ENCODE measurements around the gene ZNF480. TPM values are rescaled to one million over a fixed set of nuclear protein-coding genes. Genes with fewer than 3 reads are reported as not detected.
"Not testable (repeated sequence)": the region's sequence is repeated elsewhere in the genome, so short reads cannot be mapped to it uniquely, and the experiment has no call there.

The ZNF480 gene
- total RNA-seq: 10 to 100 TPM; 19.5 to 21.5 TPM

GRCh38 chr19:52296773-52297600 is at the start of gene ZNF480:
TSS of gene ZNF480 (plus strand) at chr19:52297169. CDS start at chr19:52300413, 3,244 bp downstream.
- Mint-ChIP-seq H3K27ac (peak within 1 kb of the TSS; percentile 96), H3K27me3 (no peaks in the 10 kb centered on the region), H3K36me3 (peaks cover 68% of the 10 kb centered on the region), H3K4me3 (peak within 1 kb of the TSS; percentile 88), H3K4me1 (peaks cover 15% of the 10 kb centered on the region), H3K9me3 (peaks cover 42% of the 10 kb centered on the region)
- POLR2A ChIA-PET: interaction anchor here (0.6 to 1.3 kb wide), 2 partner anchors 18 to 108 kb away, joined by 3 to 7 read pairs; partner anchors contain the start of gene PPP2R1A
- DNase-seq: peak; percentile 87
- ATAC-seq (ENCODE audit: low read depth): peak; percentile 95

- no peak overlapping the region for H3K4me3 Mint-ChIP-seq
- DNase-seq (peak; percentile 43), ATAC-seq (ENCODE audit: low read depth) (no peak)
- no peaks in the 10 kb centered on the region for H3K4me1 Mint-ChIP-seq
- H3K9me3 Mint-ChIP-seq: peaks cover 8% of the 10 kb centered on the region
- H3K27me3 Mint-ChIP-seq: no peaks in the 10 kb centered on the region
- POLR2A ChIA-PET: no interaction called here
- H3K36me3 Mint-ChIP-seq: no peaks in the 10 kb centered on the region
- H3K27ac Mint-ChIP-seq: no peak overlapping the region
Observed at GRCh38 chr19:52248241-52248640, 48.7 kb upstream of the ZNF480 start.

- POLR2A ChIA-PET: no interaction called here
- H3K27ac Mint-ChIP-seq: no peak overlapping the region
- H3K36me3 Mint-ChIP-seq: no peaks in the 10 kb centered on the region
Observed at GRCh38 chr19:52258426-52258825, 38.5 kb upstream of the ZNF480 start.

GRCh38 chr19:52265556-52265955 is 31.4 kb upstream of the ZNF480 start:
- H3K27ac Mint-ChIP-seq; ATAC-seq (ENCODE audit: low read depth); H3K4me1 Mint-ChIP-seq; DNase-seq; H3K4me3 Mint-ChIP-seq; H3K27me3 Mint-ChIP-seq: not testable (repeated sequence)
- POLR2A ChIA-PET: interaction anchor here (0.6 kb wide), 1 partner anchor 755 kb away, joined by 5 read pairs; no protein-coding TSS in a partner anchor
- Mint-ChIP-seq H3K36me3 (peaks cover 11% of the 10 kb centered on the region), H3K9me3 (peaks cover 25% of the 10 kb centered on the region)

More at GRCh38 chr19:52258426-52258825, 38.5 kb upstream of the ZNF480 start:
- Mint-ChIP-seq H3K27me3 (peaks cover 10% of the 10 kb centered on the region), H3K4me1 (no peaks in the 10 kb centered on the region), H3K4me3 (no peak overlapping the region), H3K9me3 (peaks cover 24% of the 10 kb centered on the region)
- ATAC-seq (ENCODE audit: low read depth) (no peak), DNase-seq (no peak)

- Mint-ChIP-seq H3K9me3 (peaks cover 26% of the 10 kb centered on the region), H3K4me1 (peaks cover 16% of the 10 kb centered on the region), H3K27ac (peak within 1 kb of the TSS; percentile 96), H3K4me3 (peak within 1 kb of the TSS; percentile 99), H3K36me3 (peaks cover 44% of the 10 kb centered on the region), H3K27me3 (no peaks in the 10 kb centered on the region)
- ATAC-seq (ENCODE audit: low read depth) (peak; percentile 91), DNase-seq (peak; percentile 98)
- POLR2A ChIA-PET: no interaction called here
Observed at GRCh38 chr19:52269338-52270261, 27.4 kb upstream of the ZNF480 start, which contains the start of gene ZNF766. TSS of gene ZNF766 (plus strand) at chr19:52269587. CDS start at chr19:52269614, 27 bp downstream.

GRCh38 chr19:52270266-52270885 is 26.6 kb upstream of the ZNF480 start:
- Mint-ChIP-seq H3K36me3 (peaks cover 51% of the 10 kb centered on the region), H3K4me1 (peaks cover 16% of the 10 kb centered on the region), H3K27me3 (no peaks in the 10 kb centered on the region), H3K27ac (peak overlapping the region; percentile 96), H3K9me3 (peaks cover 24% of the 10 kb centered on the region), H3K4me3 (peak overlapping the region; percentile 99)
- POLR2A ChIA-PET: no interaction called here
- DNase-seq: peak; percentile 37
- no peak for ATAC-seq (ENCODE audit: low read depth)

GRCh38 chr19:52273301-52273700 is 23.7 kb upstream of the ZNF480 start:
- ATAC-seq (ENCODE audit: low read depth): no peak
- no peak overlapping the region for H3K27ac Mint-ChIP-seq
- peaks cover 76% of the 10 kb centered on the region for H3K36me3 Mint-ChIP-seq
- POLR2A ChIA-PET: no interaction called here
- H3K9me3 Mint-ChIP-seq: peaks cover 31% of the 10 kb centered on the region
- no peaks in the 10 kb centered on the region for H3K27me3 Mint-ChIP-seq
- H3K4me1 Mint-ChIP-seq: peaks cover 17% of the 10 kb centered on the region
- no peak for DNase-seq
- H3K4me3 Mint-ChIP-seq: no peak overlapping the region

GRCh38 chr19:52274191-52274590 is 22.8 kb upstream of the ZNF480 start:
- H3K27me3 Mint-ChIP-seq: no peaks in the 10 kb centered on the region

GRCh38 chr19:52275988-52276387 is 21.0 kb upstream of the ZNF480 start:
- no peaks in the 10 kb centered on the region for H3K27me3 Mint-ChIP-seq
- POLR2A ChIA-PET: no interaction called here
- peaks cover 39% of the 10 kb centered on the region for H3K9me3 Mint-ChIP-seq
- peaks cover 83% of the 10 kb centered on the region for H3K36me3 Mint-ChIP-seq
- no peak for DNase-seq
- no peak overlapping the region for H3K27ac Mint-ChIP-seq
- no peak overlapping the region for H3K4me3 Mint-ChIP-seq
- peaks cover 16% of the 10 kb centered on the region for H3K4me1 Mint-ChIP-seq
- ATAC-seq (ENCODE audit: low read depth): no peak

More at GRCh38 chr19:52274191-52274590, 22.8 kb upstream of the ZNF480 start:
- DNase-seq (no peak), ATAC-seq (ENCODE audit: low read depth) (no peak)
- H3K4me3 Mint-ChIP-seq: no peak overlapping the region
- H3K9me3 Mint-ChIP-seq: peaks cover 38% of the 10 kb centered on the region
- H3K27ac Mint-ChIP-seq: no peak overlapping the region
- H3K36me3 Mint-ChIP-seq: peaks cover 82% of the 10 kb centered on the region
- peaks cover 21% of the 10 kb centered on the region for H3K4me1 Mint-ChIP-seq
- POLR2A ChIA-PET: interaction anchor here (0.5 kb wide), 1 partner anchor 211 kb away, joined by 3 read pairs; no protein-coding TSS in a partner anchor

- H3K27me3 Mint-ChIP-seq: no peaks in the 10 kb centered on the region
- no peak for ATAC-seq (ENCODE audit: low read depth)
- no peak for DNase-seq
- no peak overlapping the region for H3K27ac Mint-ChIP-seq
- POLR2A ChIA-PET: no interaction called here
- H3K4me1 Mint-ChIP-seq: peaks cover 10% of the 10 kb centered on the region
- H3K4me3 Mint-ChIP-seq: no peak overlapping the region
- peaks cover 84% of the 10 kb centered on the region for H3K36me3 Mint-ChIP-seq
- peaks cover 42% of the 10 kb centered on the region for H3K9me3 Mint-ChIP-seq
Observed at GRCh38 chr19:52277471-52277870, 19.5 kb upstream of the ZNF480 start.

- Mint-ChIP-seq H3K36me3 (peaks cover 91% of the 10 kb centered on the region), H3K4me1 (no peaks in the 10 kb centered on the region), H3K4me3 (no peak overlapping the region), H3K27me3 (no peaks in the 10 kb centered on the region), H3K27ac (no peak overlapping the region), H3K9me3 (peaks cover 48% of the 10 kb centered on the region)
- POLR2A ChIA-PET: no interaction called here
- no peak for ATAC-seq (ENCODE audit: low read depth)
- DNase-seq: no peak
Observed at GRCh38 chr19:52286256-52286655, 10.7 kb upstream of the ZNF480 start.

GRCh38 chr19:52291781-52292180 is 5.2 kb upstream of the ZNF480 start:
- Mint-ChIP-seq H3K9me3 (peaks cover 37% of the 10 kb centered on the region), H3K4me1 (peaks cover 2% of the 10 kb centered on the region), H3K36me3 (peaks cover 65% of the 10 kb centered on the region), H3K27ac (no peak overlapping the region), H3K4me3 (no peak overlapping the region), H3K27me3 (no peaks in the 10 kb centered on the region)
- ATAC-seq (ENCODE audit: low read depth) (no peak), DNase-seq (no peak)
- POLR2A ChIA-PET: no interaction called here

GRCh38 chr19:52292946-52293345 is 4.0 kb upstream of the ZNF480 start:
- POLR2A ChIA-PET: interaction anchor here (0.7 kb wide), 1 partner anchor 287 kb away, joined by 5 read pairs; no protein-coding TSS in a partner anchor
- ATAC-seq (ENCODE audit: low read depth); DNase-seq; H3K27ac Mint-ChIP-seq; H3K27me3 Mint-ChIP-seq; H3K4me3 Mint-ChIP-seq: not testable (repeated sequence)
- Mint-ChIP-seq H3K36me3 (peaks cover 62% of the 10 kb centered on the region), H3K9me3 (peaks cover 36% of the 10 kb centered on the region), H3K4me1 (peaks cover 10% of the 10 kb centered on the region)
